GM21825 (cell line): ENCODE data around the gene MARCO.
"Not testable (repeated sequence)": the region's sequence is repeated elsewhere in the genome, so short reads cannot be mapped to it uniquely, and the experiment has no call there.

Source experiments
- ATAC-seq: cut with Tn5 transposase; IDR thresholded peaks from one replicate; pipeline ENCODE4 v1.9.1; 2021; ENCODE audit warnings: mild to moderate bottlenecking, moderate library complexity; ENCODE audit not compliant: unreplicated experiment

Gene MARCO

DNA sequence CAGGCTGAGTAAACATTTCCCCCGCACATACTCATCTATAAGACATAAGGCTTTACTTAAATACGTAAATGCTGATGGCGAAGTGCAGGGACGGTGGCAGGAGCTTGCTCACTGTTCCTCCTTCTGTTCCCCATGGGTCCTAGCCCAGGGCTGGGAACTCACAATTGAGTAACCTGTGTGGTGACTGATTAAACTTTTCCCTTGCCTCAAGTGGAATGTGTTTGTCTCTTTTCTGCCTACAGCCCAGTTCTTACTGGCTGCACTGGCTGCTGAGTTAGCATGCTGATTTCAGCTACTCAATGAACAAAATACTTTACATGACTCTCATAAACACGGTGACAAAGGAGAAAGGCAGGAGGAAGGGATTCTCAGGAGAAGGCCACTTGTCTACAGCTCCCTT, 87.3 kb downstream of the MARCO start:
- ATAC-seq = no peak

DNA sequence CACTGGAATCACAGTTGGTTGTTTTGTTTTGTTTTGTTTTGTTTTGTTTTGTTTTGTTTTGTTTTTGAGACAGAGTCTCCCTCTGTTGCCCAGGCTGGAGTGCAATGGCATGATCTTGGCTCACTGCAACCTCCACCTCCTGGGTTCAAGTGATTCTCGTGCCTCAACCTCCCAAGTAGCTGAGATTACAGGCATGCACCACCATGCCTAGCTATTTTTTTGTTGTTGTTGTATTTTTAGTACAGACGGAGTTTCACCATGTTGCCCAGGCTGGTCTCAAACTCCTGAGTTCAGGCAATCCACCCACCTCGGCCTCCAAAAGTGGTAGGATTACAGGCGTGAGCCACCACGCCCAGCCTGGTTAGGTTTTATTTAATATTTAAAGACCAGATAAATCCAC, 95.9 kb downstream of the MARCO start:
- not testable (repeated sequence) for ATAC-seq

DNA sequence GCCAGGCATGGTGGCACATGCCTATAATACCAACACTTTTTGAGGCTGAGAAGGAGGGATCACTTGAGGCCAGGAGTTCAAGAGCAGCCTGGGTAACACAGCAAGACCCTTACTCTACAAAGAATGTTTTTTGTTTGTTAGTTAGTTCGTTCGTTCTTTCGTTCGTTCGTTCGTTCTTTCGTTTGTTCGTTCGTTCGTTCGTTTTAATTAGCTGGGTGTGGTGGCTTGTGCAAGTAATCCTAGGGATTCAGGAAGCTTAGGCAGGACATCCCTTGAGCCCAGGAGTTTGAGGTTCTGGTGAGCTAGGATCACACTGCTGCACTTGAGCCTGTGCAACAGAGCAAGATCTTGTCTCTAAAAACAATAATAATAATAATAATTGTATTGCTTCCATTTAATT, 98.7 kb downstream of the MARCO start:
- ATAC-seq = no peak
